ENCODE results near the gene CHCHD3. TPM values are rescaled to one million over a fixed set of nuclear protein-coding genes. Genes with fewer than 3 reads are reported as not detected.

Gene CHCHD3
- total RNA-seq, 4 donors from 2014 or later: 54.0 to 88.6 (median 61.3) TPM

GRCh38 chr7:132941428-132941827, 140.5 kb downstream of the CHCHD3 start:
- no peak overlapping the region for H3K4me3 ChIP-seq
- ATAC-seq: no peak
- no peaks in the 10 kb centered on the region for H3K4me1 ChIP-seq
- H3K9me3 ChIP-seq: no peaks in the 10 kb centered on the region
- H3K27me3 ChIP-seq: no peaks in the 10 kb centered on the region
- WGBS, 2 donors (ENCODE audit: low coverage in 1 of 2): 75 to 86% methylated on average over 2 to 3 of the region's 4 CpGs
- TF ChIP-seq EP300 (IDR thresholded peaks at IDR 0.05) (no peak), POLR2A (IDR thresholded peaks at IDR 0.05) (no peak), POLR2AphosphoS5 (IDR thresholded peaks at IDR 0.05) (no peak)
- TF ChIP-seq, protein P1, sequence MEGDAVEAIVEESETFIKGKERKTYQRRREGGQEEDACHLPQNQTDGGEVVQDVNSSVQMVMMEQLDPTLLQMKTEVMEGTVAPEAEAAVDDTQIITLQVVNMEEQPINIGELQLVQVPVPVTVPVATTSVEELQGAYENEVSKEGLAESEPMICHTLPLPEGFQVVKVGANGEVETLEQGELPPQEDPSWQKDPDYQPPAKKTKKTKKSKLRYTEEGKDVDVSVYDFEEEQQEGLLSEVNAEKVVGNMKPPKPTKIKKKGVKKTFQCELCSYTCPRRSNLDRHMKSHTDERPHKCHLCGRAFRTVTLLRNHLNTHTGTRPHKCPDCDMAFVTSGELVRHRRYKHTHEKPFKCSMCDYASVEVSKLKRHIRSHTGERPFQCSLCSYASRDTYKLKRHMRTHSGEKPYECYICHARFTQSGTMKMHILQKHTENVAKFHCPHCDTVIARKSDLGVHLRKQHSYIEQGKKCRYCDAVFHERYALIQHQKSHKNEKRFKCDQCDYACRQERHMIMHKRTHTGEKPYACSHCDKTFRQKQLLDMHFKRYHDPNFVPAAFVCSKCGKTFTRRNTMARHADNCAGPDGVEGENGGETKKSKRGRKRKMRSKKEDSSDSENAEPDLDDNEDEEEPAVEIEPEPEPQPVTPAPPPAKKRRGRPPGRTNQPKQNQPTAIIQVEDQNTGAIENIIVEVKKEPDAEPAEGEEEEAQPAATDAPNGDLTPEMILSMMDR (IDR thresholded peaks at IDR 0.05): no peak
- no peaks in the 10 kb centered on the region for H3K36me3 ChIP-seq
- no peak overlapping the region for H3K27ac ChIP-seq

DNA sequence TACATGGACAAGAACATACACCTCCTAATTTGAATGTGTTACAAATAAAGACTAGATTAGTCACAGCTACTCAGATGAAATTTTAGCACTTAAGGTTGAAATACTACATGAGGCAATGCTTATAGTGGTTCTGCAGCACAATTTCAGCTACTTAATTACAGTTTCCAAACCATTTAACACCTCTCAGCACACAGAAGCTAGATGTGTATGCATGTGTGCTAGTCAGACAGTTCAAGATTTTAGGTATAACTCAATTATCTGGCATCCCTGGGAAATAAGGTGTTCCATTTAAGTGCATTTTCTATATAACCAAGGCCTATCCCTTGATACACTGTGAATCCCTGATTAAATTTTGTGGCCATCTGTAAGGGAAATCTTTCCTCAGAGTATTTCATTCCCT, 141.8 kb downstream of the CHCHD3 start:
- ATAC-seq: no peak
- Histone ChIP-seq H3K4me3 (no peak overlapping the region), H3K36me3 (no peaks in the 10 kb centered on the region), H3K9me3 (peaks cover 0 to 5% (median 0%) of the 10 kb centered on the region in 3 donors), H3K27ac (no peak overlapping the region), H3K4me1 (no peaks in the 10 kb centered on the region), H3K27me3 (no peaks in the 10 kb centered on the region)
- no peak for TF ChIP-seq EP300 (IDR thresholded peaks at IDR 0.05)
- no peak for TF ChIP-seq POLR2AphosphoS5 (IDR thresholded peaks at IDR 0.05)
- no peak for TF ChIP-seq POLR2A (IDR thresholded peaks at IDR 0.05)
- TF ChIP-seq, protein P1 (IDR thresholded peaks at IDR 0.05): no peak

- Histone ChIP-seq H3K27ac (no peak overlapping the region), H3K4me1 (no peaks in the 10 kb centered on the region), H3K4me3 (no peak overlapping the region), H3K27me3 (no peaks in the 10 kb centered on the region), H3K9me3 (peaks cover 0 to 5% (median 0%) of the 10 kb centered on the region in 3 donors), H3K36me3 (no peaks in the 10 kb centered on the region)
- no peak for ATAC-seq
- no peak for TF ChIP-seq POLR2A (IDR thresholded peaks at IDR 0.05)
- TF ChIP-seq, protein P1 (IDR thresholded peaks at IDR 0.05): no peak
- no peak for TF ChIP-seq POLR2AphosphoS5 (IDR thresholded peaks at IDR 0.05)
- TF ChIP-seq EP300 (IDR thresholded peaks at IDR 0.05): no peak
- WGBS, 2 donors (ENCODE audit: low coverage in 1 of 2): 68 to 100% methylated on average over 2 to 4 of the region's 4 CpGs
Observed at GRCh38 chr7:132939495-132939894, 142.4 kb downstream of the CHCHD3 start.

DNA sequence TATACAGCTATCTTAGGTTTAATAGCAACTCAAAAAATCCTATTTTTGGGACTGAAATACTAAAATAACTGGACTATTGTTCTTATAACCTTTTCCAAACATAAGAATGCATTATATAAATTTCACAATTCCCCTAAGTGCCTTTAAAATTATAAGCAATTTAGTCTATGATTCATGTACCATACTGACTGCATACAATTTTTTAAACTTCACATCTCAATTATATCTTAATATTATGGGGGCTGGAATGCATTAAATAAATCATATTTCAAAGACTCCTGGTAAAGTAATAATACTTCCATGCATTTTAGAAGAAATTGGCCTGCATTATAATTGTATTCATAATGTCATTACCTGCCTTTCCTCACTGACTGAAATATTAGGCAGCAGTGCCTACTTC, 144.6 kb downstream of the CHCHD3 start:
- Histone ChIP-seq H3K4me1 (no peaks in the 10 kb centered on the region), H3K4me3 (no peak overlapping the region), H3K36me3 (no peaks in the 10 kb centered on the region), H3K27me3 (no peaks in the 10 kb centered on the region), H3K27ac (no peak overlapping the region), H3K9me3 (peaks cover 0 to 5% (median 0%) of the 10 kb centered on the region in 3 donors)
- TF ChIP-seq POLR2A (IDR thresholded peaks at IDR 0.05): no peak
- TF ChIP-seq POLR2AphosphoS5 (IDR thresholded peaks at IDR 0.05): no peak
- TF ChIP-seq EP300 (IDR thresholded peaks at IDR 0.05): no peak
- TF ChIP-seq, protein P1 (IDR thresholded peaks at IDR 0.05): no peak
- ATAC-seq: no peak

DNA sequence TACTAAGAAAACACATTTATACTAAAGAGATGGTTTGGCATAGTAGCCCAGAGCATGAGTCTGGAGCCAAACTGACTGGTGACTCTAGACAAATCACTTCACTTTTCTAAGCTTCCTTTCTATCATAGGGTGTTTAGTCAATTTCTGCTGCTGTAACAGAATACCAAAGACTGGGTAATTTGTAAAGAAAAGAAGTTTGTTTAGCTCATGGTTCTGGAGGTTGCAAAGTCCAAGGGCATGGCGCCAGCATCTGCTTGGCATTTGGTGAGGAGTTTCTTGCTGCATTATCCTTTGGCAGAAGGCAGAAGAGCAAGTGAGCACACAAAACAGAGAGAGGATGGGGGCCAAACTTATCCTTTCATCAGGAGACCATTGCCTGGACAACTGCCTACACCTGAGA, 146.3 kb downstream of the CHCHD3 start:
- ATAC-seq: no peak
- H3K27ac ChIP-seq: no peak overlapping the region
- no peaks in the 10 kb centered on the region for H3K4me1 ChIP-seq
- H3K4me3 ChIP-seq: no peak overlapping the region
- H3K27me3 ChIP-seq: no peaks in the 10 kb centered on the region
- no peak for TF ChIP-seq POLR2AphosphoS5 (IDR thresholded peaks at IDR 0.05)
- TF ChIP-seq, protein P1 (IDR thresholded peaks at IDR 0.05): no peak
- TF ChIP-seq POLR2A (IDR thresholded peaks at IDR 0.05): no peak
- 100% methylated on average over 1 of the region's 1 CpG for WGBS, 2 donors (ENCODE audit: low coverage in 1 of 2)
- no peaks in the 10 kb centered on the region for H3K36me3 ChIP-seq
- peaks cover 0 to 5% (median 0%) of the 10 kb centered on the region in 3 donors for H3K9me3 ChIP-seq
